ENCODE results near the gene KIAA1210. TPM values are rescaled to one million over a fixed set of nuclear protein-coding genes. Genes with fewer than 3 reads are reported as not detected.

Gene KIAA1210
- total RNA-seq, 1 experiment from 2014 or later: not detected

- TF ChIP-seq JUND (IDR thresholded peaks at IDR 0.05) (no peak), EZH2 (IDR thresholded peaks at IDR 0.05) (no peak), POLR2AphosphoS5 (IDR thresholded peaks at IDR 0.05; ENCODE audit: low read depth, low read length) (no peak), SP1 (IDR thresholded peaks at IDR 0.05; ENCODE audit: low read depth) (no peak), TCF7L2 (IDR thresholded peaks at IDR 0.05; ENCODE audit: borderline replicate concordance, extremely low read depth, insufficient read depth, insufficient read length) (no peak), POLR2A (IDR thresholded peaks at IDR 0.05; ENCODE audit: borderline replicate concordance, extremely low read depth, insufficient read depth, insufficient read length) (no peak), ZNF274 (IDR thresholded peaks at IDR 0.05; ENCODE audit: low read depth, low read length) (no peak), CTCF (IDR thresholded peaks at IDR 0.05 in 2 of 3, conservative IDR thresholded peaks at IDR 0.05 in 1 of 3; ENCODE audit: borderline replicate concordance in 1 of 3, insufficient read depth in 1 of 3, low read depth in 2 of 3, low read length in 2 of 3) (no peak)
Measured at GRCh38 chrX:119069128-119069527, 58.5 kb downstream of the KIAA1210 start (continued).

GRCh38 chrX:119067023-119067739, 60.4 kb downstream of the KIAA1210 start:
- Histone ChIP-seq H4K20me1 (ENCODE audit: insufficient read depth) (no peaks in the 10 kb centered on the region), H3K9me3 (ENCODE audit: control insufficient read depth in 1 of 2, insufficient read depth in 1 of 2, low read depth in 1 of 2, low read length in 2 of 2) (no peaks in the 10 kb centered on the region), H3K4me2 (ENCODE audit: low read length) (no peak overlapping the region), H3K27me3 (ENCODE audit: insufficient read depth, low read length) (no peaks in the 10 kb centered on the region), H3K9me2 (ENCODE audit: insufficient read depth) (no peaks in the 10 kb centered on the region), H3K4me1 (ENCODE audit: control insufficient read depth in 1 of 2, insufficient read depth in 2 of 2, low read length in 2 of 2) (no peaks in the 10 kb centered on the region), H3K9ac (ENCODE audit: low read length) (no peak overlapping the region), H3K4me3 (replicated peaks in 1 of 2; ENCODE audit: low read depth in 1 of 2, low read length in 2 of 2) (no peak overlapping the region), H2AFZ (ENCODE audit: low read depth, low read length, poor library complexity, severe bottlenecking) (no peak overlapping the region), H3K79me2 (ENCODE audit: insufficient read depth, low read length) (no peaks in the 10 kb centered on the region), H3K36me3 (ENCODE audit: control insufficient read depth in 1 of 2, insufficient read depth in 2 of 2, low read length in 2 of 2) (no peaks in the 10 kb centered on the region), H3K27ac (ENCODE audit: low read depth, low read length) (no peak overlapping the region)
- intact Hi-C loops (cut with micrococcal nuclease): loop anchor here (1.0 to 10.0 kb wide), 5 partner anchors 62 to 442 kb away; no protein-coding TSS in a partner anchor
- POLR2A ChIA-PET: interaction anchor here (0.6 kb wide), 1 partner anchor 17 kb away, joined by 3 read pairs; no protein-coding TSS in a partner anchor
- RAD21 ChIA-PET (ENCODE audit: low non-redundant PET in 1 of 2, low total read pairs in 2 of 2, uncharacterized antibody in 2 of 2, unreplicated experiment in 2 of 2): interaction anchor here (0.6 to 1.0 kb wide), 17 partner anchors 16 to 1003 kb away, joined by 3 to 6 read pairs (median 4); no protein-coding TSS in a partner anchor
- TF ChIP-seq YY1 (IDR thresholded peaks at IDR 0.05; ENCODE audit: extremely low read depth, insufficient replicate concordance, low read depth, low read length): no peak
- TF ChIP-seq ZFX (IDR thresholded peaks at IDR 0.05): no peak
- TF ChIP-seq MAX (IDR thresholded peaks at IDR 0.05): no peak
- TF ChIP-seq JUND (IDR thresholded peaks at IDR 0.05): no peak
- TF ChIP-seq RAD21 (IDR thresholded peaks at IDR 0.05; ENCODE audit: low read depth): peak; percentile 82
- no peak for TF ChIP-seq POLR2A (IDR thresholded peaks at IDR 0.05; ENCODE audit: borderline replicate concordance, extremely low read depth, insufficient read depth, insufficient read length)
- peak; percentile 61 to 71 (median 63) for TF ChIP-seq CTCF (IDR thresholded peaks at IDR 0.05 in 2 of 3, conservative IDR thresholded peaks at IDR 0.05 in 1 of 3; ENCODE audit: borderline replicate concordance in 1 of 3, insufficient read depth in 1 of 3, low read depth in 2 of 3, low read length in 2 of 3)
- CTCF ChIA-PET: interaction anchor here (0.6 to 2.4 kb wide), 31 partner anchors 8 to 467 kb away, joined by 3 to 39 read pairs (median 4); no protein-coding TSS in a partner anchor
- ATAC-seq: peak; percentile 75
- BruUV-seq (replicated peaks): no TSS peak
- peak; percentile 26 for DNase-seq (ENCODE audit: low read depth, low spot score)
